DND-41 (cell line): ENCODE data around the gene C12orf50.

Source experiments
- ATAC-seq: fragments of 200-7000 bp; cut with Tn5 transposase; 3 replicates; pipeline ENCODE4 v1.9.1; 2021; ENCODE audit warnings: low read depth; ENCODE audit not compliant: insufficient read depth
- DNase-seq: peaks from one replicate; pipeline ENCODE4 v3.0.0-alpha.2; 2020
- H2AFZ ChIP-seq: 2 replicates; pipeline ENCODE4 v1.6.0; 2012; ENCODE audit warnings: low read depth, low read length
- H3K27ac ChIP-seq: 2 replicates; pipeline ENCODE4 v1.5.1; 2012; ENCODE audit warnings: low read length, inconsistent platforms
- H3K27me3 ChIP-seq: fragments of 200-600 bp; sonication (generic); 2 replicates; pipeline ENCODE4 v1.6.0; 2012; ENCODE audit warnings: low read length, mild to moderate bottlenecking, inconsistent platforms; ENCODE audit not compliant: insufficient read depth, poor library complexity
- H3K36me3 ChIP-seq: 2 replicates; pipeline ENCODE4 v1.5.1; 2012; ENCODE audit warnings: low read length, inconsistent platforms; ENCODE audit not compliant: insufficient read depth
- H3K4me1 ChIP-seq: 2 replicates; pipeline ENCODE4 v1.5.1; 2012; ENCODE audit warnings: mild to moderate bottlenecking, low read length; ENCODE audit not compliant: insufficient read depth
- H3K4me2 ChIP-seq: 2 replicates; pipeline ENCODE4 v1.6.0; 2012; ENCODE audit warnings: mild to moderate bottlenecking, moderate library complexity, low read length, inconsistent platforms; ENCODE audit not compliant: insufficient read depth
- H3K4me3 ChIP-seq, 2 experiments: fragments of 200-600 bp in 1 of 2; shearing (Covaris generic) in 1 of 2; 2 replicates each; pipeline ENCODE4 v1.5.1; 2012 to 2016; ENCODE audit warnings: inconsistent platforms in 2 of 2, low read length in 2 of 2, mild to moderate bottlenecking in 2 of 2, low read depth in 1 of 2, moderate library complexity in 1 of 2
- H3K79me2 ChIP-seq: 2 replicates; pipeline ENCODE4 v1.6.0; 2012; ENCODE audit warnings: low read length, inconsistent platforms; ENCODE audit not compliant: insufficient read depth
- H3K9ac ChIP-seq: 2 replicates; pipeline ENCODE4 v1.6.0; 2012; ENCODE audit warnings: low read depth, mild to moderate bottlenecking, inconsistent platforms, low read length, moderate library complexity
- H3K9me3 ChIP-seq: 2 replicates; pipeline ENCODE4 v1.5.1; 2012; ENCODE audit warnings: low read length, moderate library complexity, mild to moderate bottlenecking, inconsistent platforms; ENCODE audit not compliant: insufficient read depth, severe bottlenecking
- H4K20me1 ChIP-seq: 2 replicates; pipeline ENCODE4 v1.6.0; 2012; ENCODE audit warnings: low read length; ENCODE audit not compliant: insufficient read depth
- CTCF ChIP-seq: IDR thresholded peaks from 2 replicates; pipeline ENCODE4 v1.5.1; 2012; ENCODE audit warnings: borderline replicate concordance, low read length, moderate library complexity, mild to moderate bottlenecking; ENCODE audit not compliant: poor library complexity, severe bottlenecking; ENCODE audit errors: extremely low read depth
- EZH2 ChIP-seq: IDR thresholded peaks from 3 replicates; pipeline ENCODE4 v1.6.1; 2012; ENCODE audit warnings: borderline replicate concordance, low read depth, mild to moderate bottlenecking, moderate library complexity, low read length, inconsistent platforms; ENCODE audit not compliant: severe bottlenecking

Gene C12orf50

GRCh38 chr12:88029093-88029665, at the start of gene C12orf50:
TSS of gene C12orf50 (minus strand) at chr12:88029401. CDS start at chr12:88026962, 2,439 bp downstream.
- Histone ChIP-seq H3K4me2 (no peak within 1 kb of the TSS), H3K27me3 (no peaks in the 10 kb centered on the region), H3K79me2 (no peaks in the 10 kb centered on the region), H3K36me3 (no peaks in the 10 kb centered on the region), H3K4me1 (no peaks in the 10 kb centered on the region), H3K9ac (no peak within 1 kb of the TSS), H3K9me3 (no peaks in the 10 kb centered on the region), H3K4me3 (no peak within 1 kb of the TSS), H3K27ac (no peak within 1 kb of the TSS), H4K20me1 (no peaks in the 10 kb centered on the region), H2AFZ (no peak within 1 kb of the TSS)
- no peak for ATAC-seq
- DNase-seq = no peak
- TF ChIP-seq CTCF (no peak), EZH2 (no peak)

- H3K27me3 ChIP-seq = no peaks in the 10 kb centered on the region
- H3K27ac ChIP-seq = no peak overlapping the region
- no peak for ATAC-seq
- H2AFZ ChIP-seq = no peak overlapping the region
- no peak overlapping the region for H3K4me2 ChIP-seq
- H3K9ac ChIP-seq = no peak overlapping the region
- no peaks in the 10 kb centered on the region for H3K79me2 ChIP-seq
- H3K9me3 ChIP-seq = no peaks in the 10 kb centered on the region
- TF ChIP-seq CTCF = no peak
- no peak for TF ChIP-seq EZH2
- H4K20me1 ChIP-seq = no peaks in the 10 kb centered on the region
- DNase-seq = no peak
- no peaks in the 10 kb centered on the region for H3K4me1 ChIP-seq
- no peak overlapping the region for H3K4me3 ChIP-seq
- peaks cover 45% of the 10 kb centered on the region for H3K36me3 ChIP-seq
These were observed 38.1 kb upstream of the C12orf50 start for GRCh38 chr12:88067301-88067700.

GRCh38 chr12:88063375-88063774, 34.2 kb upstream of the C12orf50 start:
- no peaks in the 10 kb centered on the region for H3K4me1 ChIP-seq
- no peaks in the 10 kb centered on the region for H3K9me3 ChIP-seq
- H2AFZ ChIP-seq = no peak overlapping the region
- H3K36me3 ChIP-seq = peaks cover 46% of the 10 kb centered on the region
- no peaks in the 10 kb centered on the region for H4K20me1 ChIP-seq
- H3K27ac ChIP-seq = no peak overlapping the region
- no peak overlapping the region for H3K4me3 ChIP-seq
- no peaks in the 10 kb centered on the region for H3K27me3 ChIP-seq
- H3K79me2 ChIP-seq = no peaks in the 10 kb centered on the region
- H3K4me2 ChIP-seq = no peak overlapping the region
- TF ChIP-seq EZH2 (no peak), CTCF (no peak)
- H3K9ac ChIP-seq = no peak overlapping the region
- ATAC-seq = no peak
- no peak for DNase-seq
